ENCODE measurements around the gene ATG9A. TPM values are rescaled to one million over a fixed set of nuclear protein-coding genes. Genes with fewer than 3 reads are reported as not detected.

The ATG9A gene
- total and polyA plus RNA-seq, 9 of the 15 experiments (the other 6 are each of a cell fraction or from before 2014, with no cell fraction given): 0.25 to 65.6 (median 23.4) TPM

DNA sequence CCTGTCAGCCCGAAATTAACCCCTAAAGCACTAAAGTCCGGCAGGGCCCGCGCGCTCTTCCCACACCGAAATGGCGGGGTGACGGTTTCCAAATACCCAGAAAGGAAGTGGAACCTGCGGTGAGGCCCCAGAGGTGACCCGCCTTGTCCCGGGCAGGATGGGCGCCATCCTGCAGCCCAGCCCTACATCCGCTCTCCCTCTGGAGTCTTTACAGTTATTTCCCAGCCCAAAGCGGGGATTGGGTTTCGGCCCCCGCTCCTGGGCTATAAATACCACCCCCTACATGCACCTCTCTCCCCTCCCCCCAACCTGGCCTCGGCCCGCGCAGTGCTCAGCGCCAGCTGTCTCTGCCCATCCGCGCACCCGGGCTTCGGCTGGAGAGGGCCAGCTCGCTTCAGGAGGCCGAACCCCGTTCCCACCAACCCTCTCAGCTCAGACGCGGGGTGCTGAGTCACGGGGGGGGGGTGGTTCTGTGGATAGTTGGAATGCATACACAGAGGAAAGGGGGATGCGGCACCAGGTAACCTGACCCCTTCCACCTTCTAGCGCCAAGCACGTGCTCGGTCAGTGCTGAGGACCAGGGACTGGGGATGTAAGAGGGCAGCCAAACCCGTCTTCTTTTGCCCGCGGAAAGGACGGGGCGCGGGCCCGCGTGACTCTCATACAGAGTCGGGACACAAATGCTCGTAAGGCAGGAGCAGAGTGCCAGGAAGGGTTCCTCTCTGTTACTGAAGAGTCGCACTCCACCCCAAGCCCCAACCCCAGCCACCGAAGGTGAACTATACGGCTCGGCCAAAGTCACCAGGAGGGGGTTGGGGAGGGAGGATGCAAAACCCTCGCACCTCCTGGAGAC lies 23.7 kb upstream of the ATG9A start, which contains the start of gene TUBA4B (continued):
- TF ChIP-seq ZNF318 (IDR thresholded peaks at IDR 0.05; ENCODE audit: borderline replicate concordance in 1 of 2, low read depth in 1 of 2) (no peak), YY1 (IDR thresholded peaks at IDR 0.05; ENCODE audit: borderline replicate concordance in 1 of 3, control insufficient read depth in 1 of 3, extremely low read depth in 1 of 3, insufficient read depth in 3 of 3, insufficient read length in 1 of 3, insufficient replicate concordance in 2 of 3, low read depth in 1 of 3, low read length in 2 of 3) (peak in 1 of 3 experiments; percentile 46), ZNF592 (IDR thresholded peaks at IDR 0.05) (peak; percentile 33; the same call in 1 of the 2 replicates), RBBP5 (IDR thresholded peaks at IDR 0.05; ENCODE audit: borderline replicate concordance, insufficient read depth, low read length, poor library complexity, severe bottlenecking) (peak; percentile 41), ZNF830 (CRISPR knock-in tag; IDR thresholded peaks at IDR 0.05) (no peak), POLR2H (tag; IDR thresholded peaks at IDR 0.05; ENCODE audit: low read depth) (no peak), ZFP1 (CRISPR knock-in tag; IDR thresholded peaks at IDR 0.05) (no peak), BRD9 (IDR thresholded peaks at IDR 0.05; ENCODE audit: low read depth, partially characterized antibody) (no peak), MEIS2 (IDR thresholded peaks at IDR 0.05; ENCODE audit: partially characterized antibody) (no peak), THAP7 (CRISPR knock-in tag; IDR thresholded peaks at IDR 0.05) (no peak), MAFF (IDR thresholded peaks at IDR 0.05; ENCODE audit: low read length) (peak; percentile 18; the same call in 1 of the 2 replicates)
